GM19324 (cell line): ENCODE measurements around the gene ABLIM1.

Experiments used
- ATAC-seq: cut with Tn5 transposase; IDR thresholded peaks from one replicate; pipeline ENCODE4 v1.9.1; 2021; ENCODE audit warnings: mild to moderate bottlenecking, moderate library complexity; ENCODE audit not compliant: unreplicated experiment, low FRiP score

The ABLIM1 gene

DNA sequence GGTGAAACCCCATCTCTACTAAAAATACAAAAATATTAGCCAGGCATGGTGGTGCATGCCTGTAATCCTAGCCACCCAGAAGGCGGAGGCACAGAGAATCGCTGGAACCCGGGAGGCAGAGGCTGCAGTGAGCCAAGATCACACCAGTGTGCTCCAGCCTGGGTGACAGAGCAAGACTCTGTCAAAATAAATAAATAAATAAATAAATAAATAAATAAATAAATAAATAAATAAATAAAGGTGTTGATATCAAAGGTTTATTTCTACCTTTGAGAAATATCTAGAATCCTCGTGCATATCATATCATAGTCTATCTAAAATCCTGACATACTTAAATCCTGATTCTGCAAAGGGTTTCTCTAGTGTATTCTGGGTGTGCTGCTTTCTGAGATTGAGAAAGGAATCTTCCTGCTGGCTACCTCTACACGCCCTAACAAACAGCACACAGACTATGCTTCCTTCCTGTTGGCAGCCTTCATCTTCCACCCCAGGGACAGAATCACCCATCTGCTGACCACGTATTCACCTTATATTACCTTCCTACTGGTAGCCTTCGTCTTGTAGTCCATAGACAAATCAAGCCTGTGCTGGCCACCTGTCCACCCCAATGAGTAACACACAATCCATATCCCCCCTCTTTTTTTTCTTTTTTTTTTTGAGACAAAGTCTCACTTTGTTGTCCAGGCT lies 8.7 kb downstream of the ABLIM1 start:
- ATAC-seq: no peak

DNA sequence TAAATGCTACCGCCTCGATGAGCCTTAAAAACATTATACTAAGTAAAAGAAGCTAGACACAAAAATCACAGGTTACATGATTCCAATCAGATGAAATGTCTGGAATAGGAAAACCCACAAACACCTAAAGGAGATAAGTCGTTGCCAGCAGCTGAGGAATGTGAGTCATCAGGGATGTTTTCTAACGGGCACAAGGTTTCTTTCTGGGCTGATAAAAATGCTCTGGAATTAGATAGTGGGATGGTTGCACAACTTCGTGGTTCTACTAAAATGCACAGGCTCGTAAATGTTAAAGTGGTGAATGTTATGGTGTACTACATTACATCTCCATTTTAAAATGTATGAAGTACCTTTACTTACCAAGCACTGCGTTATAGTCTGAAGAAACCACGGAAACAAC lies 9.7 kb downstream of the ABLIM1 start:
- ATAC-seq: no peak

GRCh38 chr10:114647545-114648138 lies 10.4 kb downstream of the ABLIM1 start:
- ATAC-seq: no peak

GRCh38 chr10:114646426-114646825 lies 11.6 kb downstream of the ABLIM1 start:
- no peak for ATAC-seq

DNA sequence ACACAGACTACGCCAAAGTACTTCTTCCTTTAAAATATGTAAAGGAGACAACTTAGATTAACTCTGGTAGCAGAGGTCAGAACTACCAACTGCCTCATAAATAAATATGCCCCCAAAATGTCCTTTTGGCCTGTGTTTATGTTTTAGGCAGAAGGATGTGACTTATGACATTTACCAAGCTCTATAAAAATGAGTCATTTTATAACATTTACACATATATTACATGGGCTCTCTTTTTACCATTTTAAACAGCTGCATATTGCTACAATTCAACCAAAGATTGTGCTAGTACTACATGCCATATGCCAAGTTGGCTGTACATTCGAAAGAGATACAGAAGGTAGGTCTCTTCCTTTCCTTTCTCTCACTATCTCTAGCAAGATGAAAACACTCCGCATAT lies 12.4 kb downstream of the ABLIM1 start:
- no peak for ATAC-seq

DNA sequence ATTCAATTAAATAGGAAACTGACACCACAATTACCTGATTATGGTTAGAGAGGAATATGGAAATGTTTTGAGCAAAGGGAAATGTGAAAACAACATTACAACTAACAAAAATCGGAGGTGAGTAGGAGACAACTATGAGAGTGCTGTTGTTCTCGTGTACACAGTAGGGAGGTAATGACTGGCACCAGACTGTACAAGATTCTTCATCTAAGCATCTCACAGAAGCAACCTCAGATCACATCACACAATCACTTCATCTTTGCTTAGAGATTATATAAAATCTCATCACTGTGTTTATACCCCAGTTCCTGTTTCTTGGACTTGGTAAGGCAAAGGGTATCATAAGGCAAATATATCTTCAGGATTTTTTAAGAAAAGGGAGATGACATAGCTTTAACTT lies 14.9 kb downstream of the ABLIM1 start:
- no peak for ATAC-seq

- ATAC-seq: no peak
Observed at GRCh38 chr10:114642729-114643128, 15.3 kb downstream of the ABLIM1 start.

DNA sequence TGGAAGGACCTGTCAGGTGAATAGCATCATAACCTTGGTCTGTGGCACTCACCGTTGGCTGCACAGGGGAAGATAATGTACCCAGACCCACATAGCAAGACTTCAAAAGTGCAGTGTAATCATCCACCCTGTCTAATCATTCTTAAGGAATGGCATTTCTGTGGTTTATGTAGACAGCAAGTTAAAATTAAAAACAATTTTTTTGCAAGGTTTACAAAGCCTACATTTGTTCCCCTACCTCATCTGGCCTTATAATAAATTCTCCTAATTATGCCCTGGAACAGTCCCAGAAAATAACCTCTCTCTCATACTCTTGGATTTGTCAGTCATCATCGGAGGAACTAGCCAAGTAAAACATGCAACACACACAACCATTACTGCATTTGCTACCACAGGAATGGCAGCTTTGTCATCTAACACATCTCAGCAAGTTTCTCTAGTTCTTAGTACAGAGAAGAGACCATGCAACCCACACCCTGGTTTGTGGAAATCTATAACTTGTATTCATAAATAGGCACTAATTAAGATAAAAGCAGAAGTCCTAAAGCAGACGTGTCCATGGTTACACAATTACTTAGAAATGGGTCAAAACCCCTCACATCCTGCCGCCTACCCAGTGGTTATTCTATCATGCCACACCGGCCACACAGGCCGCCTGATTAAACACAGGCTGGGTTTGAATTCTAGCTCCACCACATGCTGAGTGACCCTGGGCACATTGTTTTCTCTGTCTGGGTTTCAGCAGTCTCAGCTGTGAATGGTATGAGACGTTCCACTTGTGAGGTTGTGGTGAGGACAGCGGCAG lies 19.1 kb downstream of the ABLIM1 start:
- no peak for ATAC-seq

DNA sequence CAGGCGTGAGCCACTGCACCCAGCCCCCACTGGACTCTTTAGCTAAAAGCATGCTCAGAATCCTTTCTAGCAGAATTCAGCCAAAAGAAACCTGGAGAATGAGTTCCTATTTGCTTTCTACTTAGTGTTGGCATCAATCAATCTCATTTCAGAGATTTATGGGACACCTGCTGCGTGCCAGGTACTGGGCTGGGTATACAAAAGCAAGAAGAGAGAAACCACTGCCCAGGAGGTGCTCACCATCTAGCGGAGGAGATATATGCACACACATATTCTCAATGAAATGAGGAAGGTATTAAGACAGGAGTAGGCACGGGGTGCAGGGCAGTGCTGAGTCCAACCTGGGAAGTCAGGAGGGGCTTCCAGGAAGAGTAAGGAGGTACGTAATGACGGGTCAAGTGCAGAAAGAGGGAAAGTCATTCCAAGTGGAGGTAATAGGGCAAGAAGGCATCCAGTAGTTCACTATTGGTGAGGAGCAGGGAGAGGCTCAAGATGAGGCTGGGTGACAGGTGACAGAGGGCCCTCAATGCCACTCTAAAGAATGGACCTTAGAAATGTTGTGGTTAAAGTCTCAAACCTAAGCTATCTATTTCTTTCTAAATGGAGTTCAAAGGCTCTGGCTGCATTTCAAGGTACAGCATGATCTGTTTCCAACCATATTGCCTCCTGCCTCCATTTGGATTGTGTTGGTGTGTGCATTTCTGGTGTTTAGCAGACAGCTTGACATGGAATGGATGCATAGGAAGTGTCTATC lies 22.1 kb downstream of the ABLIM1 start:
- no peak for ATAC-seq

GRCh38 chr10:114635101-114635500 lies 23.0 kb downstream of the ABLIM1 start:
- ATAC-seq: no peak

- no peak for ATAC-seq
Observed at GRCh38 chr10:114634609-114634979, 23.5 kb downstream of the ABLIM1 start.

DNA sequence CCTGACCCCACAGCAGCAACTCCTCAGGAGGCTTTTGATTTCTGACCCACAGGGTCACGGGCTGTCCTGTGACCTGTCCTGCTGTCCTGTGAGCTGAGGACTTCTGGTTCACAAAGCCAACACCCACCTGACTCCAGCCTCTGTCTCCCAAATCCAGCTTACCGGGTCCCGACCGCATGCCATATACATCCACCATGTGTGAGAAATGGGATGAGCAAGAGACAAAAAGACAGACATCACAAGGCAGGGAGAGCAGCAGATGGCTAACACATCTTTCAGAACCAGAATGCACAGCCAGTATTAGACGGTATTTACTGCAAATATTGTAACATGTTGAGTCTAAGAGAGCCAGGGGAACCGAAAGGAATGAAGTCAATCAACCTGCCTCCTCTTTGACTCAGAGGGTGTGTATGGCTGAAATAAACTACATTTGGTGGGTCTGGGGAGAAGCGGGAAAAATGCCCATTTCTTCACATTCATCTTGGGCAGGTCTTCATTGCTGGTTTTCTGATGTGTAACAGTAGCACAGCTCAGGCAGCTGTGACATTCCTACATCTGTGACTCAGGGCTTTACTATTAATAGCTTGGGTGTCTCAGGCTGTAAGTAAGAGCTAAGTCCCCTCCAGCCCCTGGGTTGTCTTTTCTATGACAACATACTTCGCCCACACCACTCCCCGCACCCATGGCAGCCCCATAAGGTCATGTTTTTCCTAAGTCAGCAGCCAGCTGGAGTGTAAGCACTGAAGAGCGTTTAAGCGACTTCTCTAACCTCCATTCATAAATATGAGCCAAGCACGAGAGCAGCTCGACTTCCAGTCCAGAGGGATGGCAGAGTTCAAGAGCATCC lies 25.0 kb downstream of the ABLIM1 start:
- no peak for ATAC-seq

- peak; percentile 87 for ATAC-seq
Observed at GRCh38 chr10:114631666-114632417, 26.2 kb downstream of the ABLIM1 start.

DNA sequence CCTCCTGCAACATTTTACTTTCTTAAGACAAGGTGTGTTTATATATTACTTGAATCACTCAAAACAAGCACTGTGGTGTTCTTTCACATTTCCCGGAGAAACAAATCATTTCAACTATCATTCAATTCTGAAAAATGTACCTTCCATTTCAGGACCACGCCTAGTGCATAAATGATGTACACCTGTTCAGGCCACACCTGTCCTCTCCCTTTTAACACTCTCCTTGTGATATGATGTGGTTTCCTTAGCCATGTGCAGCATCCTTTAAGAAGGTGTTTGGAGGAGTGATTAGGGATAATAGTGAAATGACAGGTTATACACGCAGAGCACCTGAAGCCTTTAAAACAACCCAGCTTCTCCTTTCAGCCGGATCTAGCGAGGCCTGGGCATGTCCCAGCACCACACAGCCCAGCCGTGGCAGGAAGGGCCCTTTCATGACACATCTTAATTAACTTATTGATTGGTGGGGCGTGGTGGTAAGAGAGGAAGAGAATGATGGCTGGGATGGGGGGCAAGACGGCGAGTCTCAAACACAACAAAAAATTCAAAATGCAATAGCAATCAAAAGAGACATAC lies 26.9 kb downstream of the ABLIM1 start:
- no peak for ATAC-seq

DNA sequence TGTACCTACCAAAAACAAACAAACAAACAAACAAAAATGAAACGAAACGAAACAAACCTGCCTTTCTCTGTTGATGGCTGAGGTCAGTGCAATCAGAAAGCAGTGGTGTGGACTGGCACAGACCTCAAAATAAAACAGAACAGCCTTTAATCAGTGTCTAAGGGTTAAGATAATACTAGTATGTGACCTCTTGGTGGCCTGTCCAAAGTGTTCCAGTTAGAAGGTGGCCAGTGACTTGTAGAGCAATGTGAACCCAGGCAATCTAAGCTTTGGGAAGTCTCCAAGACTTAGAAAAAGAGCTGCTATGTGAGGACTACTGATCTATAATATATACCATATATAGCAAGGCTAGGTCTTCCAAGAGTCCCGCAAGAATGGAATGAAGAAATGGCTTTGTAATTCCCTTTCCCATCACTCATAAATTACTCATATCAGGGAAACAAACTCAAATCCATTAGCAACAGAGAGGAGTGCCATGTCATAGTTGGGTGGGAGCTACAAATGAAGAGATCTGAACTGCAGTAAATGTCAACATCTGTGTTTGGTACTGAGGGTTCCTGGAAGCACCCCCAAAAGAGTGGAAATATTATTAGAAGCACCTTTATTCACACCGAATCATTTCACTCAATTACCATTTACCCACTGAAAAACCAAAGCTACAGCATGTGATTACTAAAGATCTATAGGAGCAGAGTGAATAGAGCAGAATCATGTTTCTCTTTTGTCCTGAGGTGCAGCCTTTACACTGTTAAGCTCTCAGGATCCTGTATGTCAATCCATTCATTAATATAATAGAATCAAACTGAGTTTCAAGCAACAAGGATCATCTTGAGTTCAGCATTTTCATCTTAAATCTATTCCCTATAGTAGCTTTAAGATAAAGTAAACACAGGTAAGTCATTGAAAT lies 28.0 kb downstream of the ABLIM1 start:
- ATAC-seq: no peak

DNA sequence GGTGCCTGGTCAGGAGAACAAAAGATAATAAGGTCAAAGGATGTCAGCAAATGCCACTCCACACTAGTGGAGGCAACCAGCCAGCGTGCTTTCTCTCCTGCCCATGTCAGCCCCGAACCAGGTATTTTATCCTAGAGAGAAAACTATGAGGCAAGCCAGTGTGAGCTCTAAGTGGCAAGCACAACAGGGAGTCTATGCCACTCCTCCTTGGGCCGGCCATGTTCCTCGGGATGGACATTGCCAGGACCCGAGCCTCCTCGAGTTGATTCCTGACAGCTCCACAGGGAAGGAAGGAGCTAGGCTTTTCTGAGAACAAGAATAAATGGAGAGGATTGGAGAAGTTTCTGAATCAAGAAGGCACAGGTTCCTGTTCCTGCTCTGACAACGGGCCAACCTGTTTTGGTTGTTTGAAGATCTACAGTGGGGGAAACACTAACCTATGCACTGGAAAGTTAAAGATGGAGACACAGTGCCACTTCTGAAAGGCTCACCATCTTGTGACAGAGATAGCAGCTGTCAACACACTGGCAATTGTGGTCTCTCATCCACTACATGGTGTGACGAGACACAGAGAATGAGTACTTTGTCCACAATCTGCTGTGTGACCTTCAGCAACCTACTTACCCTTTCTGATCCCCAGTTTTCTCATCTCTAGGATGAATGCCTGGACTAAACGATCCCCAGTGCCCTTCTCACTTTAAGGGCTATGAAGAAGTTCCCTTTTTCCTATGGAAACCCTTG lies 28.8 kb downstream of the ABLIM1 start:
- ATAC-seq: no peak

DNA sequence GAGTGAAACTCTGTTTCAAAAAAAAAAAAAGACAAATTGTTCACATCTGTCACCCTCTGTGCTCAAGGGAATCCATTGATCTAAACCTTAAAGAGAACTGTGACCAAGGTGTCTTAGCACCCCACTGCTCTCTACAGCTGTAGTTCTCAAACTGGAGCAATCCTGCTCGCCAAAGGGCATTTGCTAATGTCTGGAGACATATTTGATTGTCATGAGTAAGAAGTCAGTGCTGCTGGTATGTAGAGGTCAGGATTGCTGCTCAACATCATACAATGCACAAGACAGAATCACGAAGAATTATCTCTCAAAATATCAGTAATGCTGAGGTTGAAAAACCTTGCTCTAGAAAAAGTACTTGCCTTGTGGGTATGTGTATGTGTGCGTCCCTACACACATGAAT lies 30.0 kb downstream of the ABLIM1 start:
- ATAC-seq: no peak
